Activated CD8-positive, alpha-beta memory T cell treated with anti-CD3 and anti-CD28 coated beads, Interleukin-2, amount 50 U/mL, for 1 hour (primary cell): Measurements from ENCODE around the gene DCTD.

Experiments
- DNase-seq: peaks from one replicate; pipeline ENCODE4 v3.0.0-alpha.2; 2020; ENCODE audit errors: extremely low read depth

The DCTD gene

DNA sequence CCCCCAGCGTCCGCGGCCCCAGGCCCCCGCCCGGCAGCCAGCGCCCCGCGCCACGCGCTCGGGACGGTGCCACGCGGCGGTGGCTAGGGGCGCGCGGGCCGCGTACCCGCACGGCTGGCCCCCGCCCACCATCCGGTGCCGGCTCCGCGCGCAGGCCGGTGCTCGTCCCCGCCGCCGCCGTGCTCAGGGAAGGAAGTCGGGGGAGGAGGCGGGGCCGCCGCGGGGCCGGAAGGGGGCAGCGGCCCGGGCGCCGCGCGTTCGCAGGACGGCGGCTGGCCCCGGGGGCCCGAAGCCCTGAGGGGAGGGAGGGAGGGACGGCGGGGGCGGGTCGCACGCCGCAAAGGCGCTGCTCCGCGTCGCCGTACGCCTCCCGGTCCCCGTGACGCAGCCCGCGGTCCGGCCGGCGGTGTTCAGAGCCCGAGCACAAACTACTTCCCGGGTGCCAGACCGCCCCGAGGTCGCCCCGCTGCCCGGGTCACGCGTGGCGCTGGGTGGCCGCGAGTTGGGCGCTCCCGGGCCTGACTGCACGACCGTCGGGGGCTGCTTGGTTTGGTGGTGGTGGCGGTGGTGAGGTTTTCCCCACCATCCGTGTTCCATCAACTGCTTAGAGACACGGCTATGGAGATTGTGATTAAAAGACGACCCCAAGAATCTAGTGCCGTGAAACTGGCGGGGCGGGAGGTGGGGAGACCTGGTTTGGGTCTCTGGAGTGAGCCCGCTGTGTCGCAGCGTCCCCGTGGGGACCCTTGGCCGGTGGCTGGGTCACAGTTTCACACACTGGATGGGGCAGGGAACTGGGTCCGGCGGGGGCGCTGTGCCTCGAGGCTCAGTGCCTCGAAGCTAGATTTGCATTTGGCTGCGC, at the start of gene DCTD:
DCTD (minus strand) TSS at position 205 of the 862 bp plus-strand sequence. CDS start 1,818 bp downstream, outside the sequence.
- DNase-seq, result peak; percentile 40

DNA sequence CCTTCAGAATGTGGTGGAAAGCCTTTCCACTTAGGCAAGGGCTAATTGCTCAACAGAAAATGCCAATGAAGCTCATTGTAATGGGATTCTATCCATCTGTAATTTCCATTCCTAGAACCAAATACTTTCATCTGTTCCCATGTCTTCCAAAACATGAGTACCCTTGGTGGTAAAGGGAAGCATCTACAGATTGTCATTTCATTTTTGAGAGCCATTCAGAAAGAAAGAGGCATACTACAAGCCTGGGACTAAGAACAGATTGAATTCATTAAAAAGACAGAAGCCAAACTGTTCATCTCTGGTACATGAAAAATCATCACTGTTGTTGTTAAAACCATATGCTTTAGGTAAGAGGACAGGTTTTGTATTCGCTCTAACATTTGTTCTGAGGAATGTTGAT, 43.6 kb upstream of the DCTD start:
- no peak for DNase-seq

DNA sequence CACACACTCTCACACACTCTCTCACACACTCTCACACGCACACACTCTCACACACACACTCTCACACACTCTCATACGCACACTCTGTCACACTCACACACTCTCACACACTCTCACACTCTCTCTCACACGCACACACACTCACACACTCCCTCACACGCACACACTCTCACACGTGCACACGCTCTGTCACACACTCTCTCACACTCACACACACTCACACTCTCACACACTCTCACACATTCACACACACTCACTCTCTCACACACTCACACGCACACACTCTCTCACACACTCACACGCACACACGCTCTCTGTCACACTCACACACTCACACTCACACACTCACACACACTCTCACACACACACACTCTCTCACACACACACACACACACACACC, 43.0 kb upstream of the DCTD start:
- DNase-seq, result no peak

DNA sequence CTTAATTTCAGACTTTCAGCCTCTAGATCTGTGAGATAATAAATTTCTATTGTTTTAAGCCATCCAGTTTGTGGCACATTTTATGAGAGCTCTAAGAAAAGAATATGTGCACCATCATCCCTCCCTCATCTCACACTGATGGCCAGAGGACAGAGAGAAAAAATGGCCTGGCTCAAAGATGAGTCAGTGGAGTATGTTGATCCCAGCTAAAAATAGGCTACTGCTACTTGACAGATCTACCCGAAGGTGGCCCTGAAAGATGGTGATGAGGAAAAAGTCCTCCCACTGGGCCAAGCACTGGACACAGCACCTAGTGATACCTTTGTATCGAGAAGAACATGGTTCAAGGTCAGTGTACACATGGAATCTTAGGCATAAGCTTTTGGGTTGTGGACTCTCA, 38.2 kb upstream of the DCTD start:
- no peak for DNase-seq

DNA sequence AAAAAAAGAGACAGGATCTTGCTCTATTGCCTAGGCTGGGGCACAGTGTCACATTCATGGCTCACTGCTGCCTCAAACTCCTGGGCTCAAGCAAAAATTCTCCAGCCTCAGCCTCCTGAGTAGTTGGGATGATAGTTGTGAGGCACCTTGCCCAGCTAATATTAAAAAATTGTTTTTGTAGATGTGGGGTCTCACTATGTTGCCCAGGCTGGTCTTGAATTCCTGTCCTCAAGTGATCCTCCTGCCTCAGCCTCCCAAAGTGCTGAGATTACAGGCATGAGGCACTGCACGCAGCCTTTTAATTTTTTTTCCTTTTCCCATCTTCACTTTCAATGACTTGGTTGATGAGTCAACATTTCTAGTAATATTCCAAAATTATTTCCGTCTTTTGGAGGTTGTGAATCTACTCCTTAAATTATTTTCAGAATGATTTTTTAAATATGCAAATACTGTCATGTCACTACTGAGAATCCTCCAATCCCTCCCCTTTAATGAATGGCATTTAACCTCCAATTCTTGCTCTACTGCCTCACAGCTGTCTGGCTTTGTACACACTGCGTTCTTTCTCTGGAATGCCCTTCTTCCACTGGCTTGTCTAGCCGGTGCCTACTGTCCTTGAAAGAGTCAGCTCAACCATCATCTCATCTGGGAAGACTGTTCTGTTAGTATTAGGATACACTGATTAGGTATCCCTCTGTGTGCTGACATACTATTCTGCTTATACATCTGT, 27.5 kb upstream of the DCTD start:
- no peak for DNase-seq

DNA sequence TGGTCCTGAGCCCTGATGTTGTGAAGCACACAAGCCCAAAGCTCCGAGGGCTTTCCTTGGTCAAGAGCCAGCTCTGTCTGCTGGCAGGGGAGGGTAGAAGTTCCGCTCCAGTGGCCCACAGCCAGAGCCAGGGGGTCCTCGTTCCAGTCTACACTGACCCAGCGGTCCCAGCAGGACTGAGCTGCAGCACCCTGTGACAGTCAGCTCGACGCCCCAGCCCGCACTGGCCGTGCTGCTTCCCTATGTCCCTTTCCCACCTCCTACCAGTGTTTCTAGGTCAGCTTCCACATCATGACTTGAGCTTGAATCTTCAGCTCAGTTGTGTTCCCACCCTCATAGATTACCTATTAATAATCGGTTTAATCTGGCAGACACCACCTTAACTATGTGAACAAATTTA, 22.5 kb upstream of the DCTD start:
- DNase-seq, result no peak

DNA sequence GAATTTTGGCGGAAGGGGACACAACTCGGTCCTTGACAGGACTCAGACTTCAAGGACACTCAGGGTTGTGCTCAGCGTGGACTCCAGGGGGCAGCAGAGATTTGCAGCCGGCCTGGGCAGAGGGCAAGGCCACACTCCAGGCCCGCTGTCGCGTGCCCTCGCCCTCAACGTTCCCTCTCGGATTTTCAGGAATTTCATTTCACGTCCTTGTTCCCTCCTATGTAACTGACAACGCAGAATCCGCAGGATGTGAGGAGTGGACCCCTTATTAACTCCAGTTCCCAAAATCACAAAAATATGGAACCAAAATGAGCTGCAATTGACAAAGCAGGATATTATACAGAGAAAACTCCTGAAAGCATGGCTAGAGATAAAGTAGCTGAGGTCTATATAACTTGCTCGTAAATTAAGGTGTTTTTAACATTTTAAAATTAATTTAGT, 21.0 kb upstream of the DCTD start:
- DNase-seq, result no peak

DNA sequence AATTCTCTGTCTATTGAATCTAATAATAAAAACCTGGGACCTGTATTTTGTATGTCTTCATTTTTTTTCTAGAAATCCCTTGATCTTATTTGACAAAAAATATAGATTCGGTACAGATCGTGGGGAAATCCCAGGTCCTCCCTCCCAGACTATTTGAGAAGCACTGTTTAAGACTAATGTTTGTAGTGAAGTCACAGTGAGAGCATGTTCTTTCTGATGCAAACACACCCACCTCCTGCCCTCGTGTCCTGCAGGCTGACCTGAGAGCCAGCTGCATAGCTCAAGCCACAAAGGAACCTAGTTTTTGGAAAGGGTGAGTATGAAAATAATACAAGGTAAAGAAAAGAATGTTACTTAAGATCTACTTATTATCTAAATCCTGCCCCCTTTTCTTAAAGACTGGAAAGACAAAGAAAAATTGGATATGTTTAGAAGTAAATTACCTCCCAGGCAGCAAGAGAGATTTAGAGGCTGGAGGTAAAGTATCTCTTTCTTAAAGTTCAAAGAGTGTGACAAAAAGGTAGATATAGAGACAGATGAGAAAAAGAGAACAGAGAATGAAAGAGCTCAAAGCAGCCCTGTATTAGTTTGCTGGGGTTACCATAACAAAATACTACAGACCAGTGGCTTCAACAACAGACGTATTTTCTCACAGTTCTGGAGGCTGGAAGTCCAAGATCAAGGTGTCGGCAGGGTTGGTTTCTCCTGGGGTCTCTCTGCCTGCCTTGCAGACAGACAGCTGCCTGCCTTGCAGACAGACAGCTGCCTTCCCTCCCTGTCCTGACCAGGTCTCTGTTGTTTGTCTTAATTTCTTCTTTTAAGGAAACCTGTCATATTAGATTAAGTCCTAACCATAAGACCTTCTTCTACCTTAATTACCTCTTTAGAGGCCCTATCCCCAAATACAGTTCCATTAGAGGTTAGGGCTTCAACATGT, 20.4 kb upstream of the DCTD start:
- no peak for DNase-seq

DNA sequence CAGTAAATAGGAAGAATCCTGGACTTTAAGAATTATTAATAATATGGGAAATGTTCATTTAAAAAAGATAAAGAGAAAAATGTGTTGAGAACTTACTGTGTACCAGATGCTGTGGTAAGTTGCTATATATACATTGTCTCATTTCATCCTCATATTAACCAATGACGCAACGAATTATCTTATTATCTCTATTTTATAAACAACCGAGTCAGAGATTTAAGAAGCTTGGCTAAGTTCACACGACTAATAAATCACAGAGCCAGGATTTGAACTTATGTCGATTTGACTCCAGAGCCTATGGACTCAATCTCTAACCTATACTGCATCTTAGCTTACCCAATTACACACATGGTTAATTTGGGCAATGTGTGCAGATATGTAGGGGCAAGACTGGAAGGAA, 15.5 kb upstream of the DCTD start:
- no peak for DNase-seq

DNA sequence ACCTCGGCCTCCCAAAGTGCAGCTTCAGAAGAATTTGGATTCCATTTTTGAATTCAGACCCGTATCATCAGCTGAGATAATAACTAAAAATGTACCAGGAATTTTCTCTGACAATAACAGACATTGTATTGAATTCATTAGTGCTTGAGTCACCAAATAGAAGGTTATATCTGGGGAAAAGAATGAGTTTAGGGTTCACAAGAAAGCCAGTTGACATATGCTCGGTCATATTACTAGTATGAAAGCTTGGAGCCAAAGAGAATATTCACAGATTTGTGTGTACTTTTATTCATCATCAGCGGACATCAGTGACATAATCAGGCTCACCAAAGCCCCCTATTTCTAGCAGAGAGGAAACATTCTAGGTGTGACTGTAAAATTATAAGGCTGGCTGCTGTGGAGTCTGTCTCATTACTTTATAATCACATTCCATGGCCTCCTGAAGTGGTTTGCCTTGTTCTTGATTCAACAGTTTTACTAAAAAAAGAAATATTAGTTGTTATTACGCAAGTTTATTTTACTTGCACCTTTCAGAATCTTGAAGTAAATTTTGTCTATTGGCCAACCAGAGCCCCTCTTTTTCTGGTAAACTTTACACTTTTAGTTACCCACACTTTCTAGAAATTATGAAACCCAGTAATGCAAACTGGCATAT, 14.6 kb upstream of the DCTD start:
- DNase-seq, result no peak

DNA sequence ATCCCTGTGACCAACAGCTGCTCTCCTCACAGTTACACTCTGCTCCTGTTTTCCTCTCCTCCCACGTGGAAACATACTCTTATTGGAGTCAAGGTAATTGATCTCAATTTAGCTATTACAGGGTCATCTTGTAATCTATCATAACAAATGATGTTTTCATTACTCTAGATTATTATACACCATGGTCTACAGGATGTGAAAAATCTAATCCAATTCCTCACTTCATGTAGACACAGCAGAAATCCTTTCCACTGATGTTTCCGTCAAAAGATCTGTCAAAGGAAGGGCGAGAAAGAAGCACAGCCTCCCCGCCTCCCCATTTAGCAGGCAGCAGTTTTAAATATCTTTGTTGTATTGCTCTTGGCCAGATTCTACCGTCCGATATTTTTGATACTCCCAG, 13.7 kb upstream of the DCTD start:
- DNase-seq, result no peak

DNA sequence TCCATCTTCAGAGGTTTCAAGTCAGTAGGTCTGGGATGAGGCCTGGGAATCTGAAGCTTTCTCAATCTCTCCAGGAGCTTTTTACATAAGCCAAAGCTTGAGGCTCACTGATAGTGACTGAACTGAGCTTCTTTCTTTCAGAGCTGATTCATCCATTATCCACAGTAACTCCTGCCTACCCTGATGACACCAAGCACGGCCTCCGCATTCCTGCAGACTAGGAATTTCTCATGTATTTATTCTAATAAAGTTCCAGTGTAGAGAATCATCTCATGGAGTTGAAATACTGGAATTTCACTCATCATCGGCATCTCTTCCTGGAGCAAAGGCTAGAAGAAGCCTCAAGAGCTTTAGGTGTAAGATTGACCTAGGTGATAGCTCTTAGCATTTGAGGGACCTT, 12.1 kb upstream of the DCTD start:
- DNase-seq, result no peak

DNA sequence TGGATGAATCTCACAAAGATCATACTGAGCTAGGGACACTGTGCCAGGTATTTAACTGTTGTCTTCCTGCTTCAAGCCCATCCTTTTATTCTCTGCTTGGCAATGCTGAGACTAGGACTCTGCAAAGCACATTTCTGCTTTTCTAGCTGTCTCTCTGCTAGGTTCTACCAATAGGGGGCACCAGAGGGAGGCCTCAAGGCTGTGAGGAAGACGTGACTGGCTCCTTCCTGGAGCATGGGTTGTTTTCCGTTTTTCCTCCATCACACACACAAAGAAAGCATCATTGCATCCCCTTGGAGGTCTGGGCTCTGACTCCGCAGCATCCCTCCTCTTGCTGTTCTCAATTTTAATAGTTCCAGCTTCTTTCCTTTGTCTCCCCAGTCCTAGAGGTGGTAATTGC, 10.9 kb upstream of the DCTD start:
- DNase-seq, result no peak

DNA sequence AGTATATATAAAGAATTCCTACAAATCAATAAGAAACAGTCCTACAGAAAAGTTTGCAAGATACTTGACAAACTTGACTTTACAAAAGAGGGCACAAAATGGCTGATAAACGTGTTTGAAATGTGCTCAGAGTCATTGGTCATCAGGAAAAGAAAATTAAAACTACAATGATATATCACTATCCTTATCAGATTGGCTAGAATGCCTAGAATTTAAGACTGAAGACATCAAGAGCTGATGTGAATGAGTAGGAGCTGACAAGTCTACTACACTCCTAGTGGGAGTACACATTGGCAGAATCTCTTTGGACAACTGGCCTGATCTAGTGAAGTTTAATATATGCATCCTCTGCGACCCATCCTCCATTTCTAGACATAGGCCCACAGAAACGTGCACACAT, 10.3 kb upstream of the DCTD start:
- no peak for DNase-seq

DNA sequence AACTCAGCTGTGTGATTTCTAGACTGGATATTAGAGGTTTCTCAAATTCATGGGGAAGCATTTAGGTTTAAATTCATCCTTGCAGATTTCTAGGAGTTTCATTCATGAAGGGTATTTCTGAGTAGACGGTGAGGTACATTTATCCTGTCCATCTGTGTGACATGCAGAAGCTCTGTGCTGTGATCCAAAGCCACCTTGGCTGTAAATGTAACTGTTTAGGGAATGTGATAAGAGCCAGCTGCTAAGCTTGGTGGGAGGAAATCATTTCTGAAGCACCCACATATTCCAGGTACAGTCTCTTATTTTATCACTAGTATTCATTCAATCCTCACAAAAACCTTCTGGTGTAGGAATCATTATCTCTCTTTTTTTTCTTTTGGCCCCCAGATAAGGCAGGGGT, 8.7 kb upstream of the DCTD start:
- DNase-seq, result no peak

DNA sequence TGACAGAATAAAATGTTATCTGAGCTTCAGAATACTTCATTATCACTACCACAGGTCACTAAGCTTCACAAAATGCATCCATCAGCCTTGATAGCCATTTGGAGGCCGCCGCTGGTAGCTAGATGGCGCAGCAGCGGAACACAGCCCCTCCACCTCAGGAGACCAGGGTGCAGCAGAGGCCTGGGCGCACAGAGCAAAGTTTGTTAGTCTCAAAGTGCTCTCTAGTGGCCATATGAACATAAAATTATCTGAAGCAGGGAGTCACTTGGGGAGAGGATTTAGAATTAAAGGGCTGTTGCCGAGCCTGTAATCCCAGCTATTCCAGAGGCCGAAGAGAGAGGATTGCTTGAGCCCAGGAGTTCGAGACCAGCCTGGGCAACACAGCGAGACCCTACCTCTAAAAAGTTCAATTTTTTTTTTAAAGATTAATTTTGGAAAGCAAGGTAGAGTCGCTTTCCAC, 8.1 kb upstream of the DCTD start:
- no peak for DNase-seq

DNA sequence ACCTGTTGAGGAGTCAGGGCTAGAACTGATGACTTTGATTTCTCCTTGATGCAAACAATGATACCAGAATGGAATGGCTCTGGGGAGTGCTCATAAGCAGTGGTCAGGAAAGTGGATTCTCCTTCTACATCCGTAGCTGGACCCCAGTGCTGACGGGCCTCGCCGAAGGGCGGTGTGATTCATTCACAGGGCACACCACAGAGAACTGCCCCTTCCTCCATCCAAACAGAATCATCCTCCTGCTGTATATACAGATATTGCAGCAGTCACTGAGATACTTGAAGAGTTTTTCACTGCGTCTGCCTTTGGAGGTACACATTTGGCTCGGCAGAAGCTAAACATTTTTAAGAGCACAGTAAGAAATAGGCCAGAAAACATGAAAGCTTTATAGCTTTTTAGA, 7.3 kb upstream of the DCTD start:
- DNase-seq, result no peak

DNA sequence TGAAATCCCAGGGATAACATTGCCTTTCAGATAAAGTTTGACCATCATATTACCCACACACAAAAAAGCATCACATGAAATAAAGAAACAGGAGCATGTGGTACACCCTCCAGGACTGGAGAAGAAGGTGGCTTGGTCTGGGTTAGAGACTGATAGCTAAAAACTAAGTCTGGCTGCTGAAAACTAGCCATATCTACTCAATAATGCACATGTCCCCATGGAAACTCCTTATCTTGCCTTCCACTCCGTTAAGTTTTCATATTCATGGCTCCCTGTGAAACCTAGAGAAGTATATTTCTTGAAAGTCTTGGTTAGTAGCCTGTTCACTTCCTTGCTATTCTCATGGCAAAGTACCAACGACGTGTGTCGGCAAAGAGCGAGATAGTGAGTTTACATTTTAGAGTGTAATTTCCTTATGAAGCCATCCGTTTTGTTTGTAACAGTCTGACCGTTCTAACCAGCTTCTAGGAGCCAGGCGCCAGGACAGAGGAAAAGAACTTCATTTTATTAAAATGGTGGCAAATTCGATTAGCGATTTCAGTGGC, 6.7 kb upstream of the DCTD start:
- no peak for DNase-seq

DNA sequence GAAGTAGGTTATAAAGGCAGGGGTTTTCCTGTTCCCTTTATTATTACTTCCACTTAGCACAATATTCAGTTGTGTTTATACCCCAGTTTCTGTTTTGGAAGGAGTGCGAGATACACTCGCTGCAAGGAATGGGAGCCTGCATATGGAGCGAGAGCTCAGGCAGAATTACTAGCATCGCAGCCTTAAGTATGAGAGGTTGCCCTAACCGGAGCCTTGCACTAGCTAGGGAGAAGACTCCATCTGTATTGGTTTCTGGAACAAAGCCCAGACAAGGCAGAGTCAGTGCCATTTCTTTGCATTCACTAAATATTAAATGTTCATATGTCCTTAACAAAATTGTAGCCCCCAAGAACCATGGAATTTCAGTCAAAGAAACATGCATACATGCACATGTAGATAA, 6.2 kb upstream of the DCTD start:
- no peak for DNase-seq

DNA sequence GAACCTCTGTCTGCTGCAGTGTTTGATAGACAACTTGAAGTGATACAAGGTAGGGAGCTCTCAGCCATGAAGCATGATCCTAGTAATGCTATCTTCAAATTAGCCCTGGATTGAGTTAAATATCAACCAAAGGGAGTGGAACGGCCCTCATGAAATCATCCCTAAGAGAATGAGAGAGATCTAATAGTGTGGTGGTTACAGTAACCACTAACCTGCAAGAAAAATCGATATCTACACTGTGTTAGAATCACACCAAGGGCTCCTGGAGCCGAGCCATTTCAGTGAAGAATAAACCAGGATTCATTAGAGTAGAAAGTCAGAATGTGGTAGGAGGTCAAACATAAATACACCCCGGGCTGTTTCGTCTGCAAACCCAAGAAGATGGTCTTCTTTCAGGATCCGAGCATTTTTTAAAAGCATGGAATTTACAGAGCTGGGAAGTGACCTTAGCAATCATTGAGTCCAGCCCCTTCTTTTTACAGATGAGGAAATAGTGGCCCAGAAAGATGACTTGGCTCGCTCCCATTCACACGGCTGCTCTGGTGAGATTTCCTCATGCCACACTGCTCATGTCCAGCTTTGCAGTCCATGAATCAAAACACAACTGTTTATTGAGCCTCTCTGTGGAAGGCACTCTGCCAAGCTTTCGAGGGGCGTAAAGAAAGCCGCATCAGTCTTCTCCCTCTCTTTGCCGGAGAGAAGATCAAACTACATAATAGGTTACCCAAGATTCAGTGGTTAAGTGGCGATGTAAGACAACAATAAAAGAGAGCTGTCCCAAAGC, 5.5 kb upstream of the DCTD start:
- DNase-seq, result no peak
